Measurements from ENCODE around the gene RAB42. TPM values are rescaled to one million over a fixed set of nuclear protein-coding genes. Genes with fewer than 3 reads are reported as not detected.

Gene RAB42
- total RNA-seq, 1 donor, result 5.1 TPM

GRCh38 chr1:28578696-28579218, 13.3 kb upstream of the RAB42 start:
- Histone ChIP-seq H4K20me1 (ENCODE audit: insufficient read depth, low read length) (peaks cover 40% of the 10 kb centered on the region), H3K4me1 (ENCODE audit: insufficient read depth, low read length) (peaks cover 25% of the 10 kb centered on the region), H3K36me3 (ENCODE audit: insufficient read depth, low read length) (peaks cover 38% of the 10 kb centered on the region), H3K27me3 (ENCODE audit: insufficient read depth, low read length) (no peaks in the 10 kb centered on the region), H2AFZ (ENCODE audit: low read length) (no peak overlapping the region), H3K9me3 (ENCODE audit: low read depth, low read length) (no peaks in the 10 kb centered on the region), H3K4me3 (ENCODE audit: insufficient read depth, low read length) (no peak overlapping the region), H3K79me2 (ENCODE audit: insufficient read depth, low read length) (peaks cover 24% of the 10 kb centered on the region), H3K4me2 (ENCODE audit: insufficient read depth, low read length) (peak overlapping the region; percentile 49), H3K27ac (ENCODE audit: low read depth, low read length) (peak overlapping the region; percentile 42)
- no peak for TF ChIP-seq CTCF (IDR thresholded peaks at IDR 0.05; ENCODE audit: extremely low read depth, low read depth, low read length)
- DNase-seq (ENCODE audit: insufficient read length, low spot score, missing footprints), result peak; percentile 58

- H3K9me3 ChIP-seq (ENCODE audit: low read depth, low read length), result no peaks in the 10 kb centered on the region
- H3K4me1 ChIP-seq (ENCODE audit: insufficient read depth, low read length), result peaks cover 25% of the 10 kb centered on the region
- H3K27me3 ChIP-seq (ENCODE audit: insufficient read depth, low read length), result no peaks in the 10 kb centered on the region
- peak overlapping the region; percentile 84 for H3K4me2 ChIP-seq (ENCODE audit: insufficient read depth, low read length)
- H3K36me3 ChIP-seq (ENCODE audit: insufficient read depth, low read length), result peaks cover 37% of the 10 kb centered on the region
- TF ChIP-seq CTCF (IDR thresholded peaks at IDR 0.05; ENCODE audit: extremely low read depth, low read depth, low read length), result no peak
- H3K4me3 ChIP-seq (ENCODE audit: insufficient read depth, low read length), result peak overlapping the region; percentile 80
- H3K27ac ChIP-seq (ENCODE audit: low read depth, low read length), result peak overlapping the region; percentile 42
- H4K20me1 ChIP-seq (ENCODE audit: insufficient read depth, low read length), result peaks cover 40% of the 10 kb centered on the region
- no peak for DNase-seq (ENCODE audit: insufficient read length, low spot score, missing footprints)
- no peak overlapping the region for H2AFZ ChIP-seq (ENCODE audit: low read length)
- peaks cover 24% of the 10 kb centered on the region for H3K79me2 ChIP-seq (ENCODE audit: insufficient read depth, low read length)
Observed at GRCh38 chr1:28579401-28579800, 12.7 kb upstream of the RAB42 start.

- Histone ChIP-seq H3K4me1 (ENCODE audit: insufficient read depth, low read length) (peaks cover 25% of the 10 kb centered on the region), H3K9me3 (ENCODE audit: low read depth, low read length) (no peaks in the 10 kb centered on the region), H3K4me3 (ENCODE audit: insufficient read depth, low read length) (peak overlapping the region; percentile 80), H3K79me2 (ENCODE audit: insufficient read depth, low read length) (peaks cover 24% of the 10 kb centered on the region), H4K20me1 (ENCODE audit: insufficient read depth, low read length) (peaks cover 40% of the 10 kb centered on the region), H3K4me2 (ENCODE audit: insufficient read depth, low read length) (peak overlapping the region; percentile 84), H3K36me3 (ENCODE audit: insufficient read depth, low read length) (peaks cover 37% of the 10 kb centered on the region), H3K27me3 (ENCODE audit: insufficient read depth, low read length) (no peaks in the 10 kb centered on the region), H2AFZ (ENCODE audit: low read length) (no peak overlapping the region), H3K27ac (ENCODE audit: low read depth, low read length) (peak overlapping the region; percentile 43)
- TF ChIP-seq CTCF (IDR thresholded peaks at IDR 0.05; ENCODE audit: extremely low read depth, low read depth, low read length), result peak; percentile 19
- peak; percentile 87 for DNase-seq (ENCODE audit: insufficient read length, low spot score, missing footprints)
Observed at GRCh38 chr1:28580722-28581530, 11.1 kb upstream of the RAB42 start.

GRCh38 chr1:28581531-28582247, 10.4 kb upstream of the RAB42 start:
- H3K36me3 ChIP-seq (ENCODE audit: insufficient read depth, low read length), result peaks cover 37% of the 10 kb centered on the region
- DNase-seq (ENCODE audit: insufficient read length, low spot score, missing footprints), result peak; percentile 99
- no peak for TF ChIP-seq CTCF (IDR thresholded peaks at IDR 0.05; ENCODE audit: extremely low read depth, low read depth, low read length)

More at GRCh38 chr1:28581531-28582247, 10.4 kb upstream of the RAB42 start:
- peak overlapping the region; percentile 80 for H3K4me3 ChIP-seq (ENCODE audit: insufficient read depth, low read length)
- peaks cover 25% of the 10 kb centered on the region for H3K4me1 ChIP-seq (ENCODE audit: insufficient read depth, low read length)
- H3K9me3 ChIP-seq (ENCODE audit: low read depth, low read length), result no peaks in the 10 kb centered on the region
- peak overlapping the region; percentile 72 for H3K27ac ChIP-seq (ENCODE audit: low read depth, low read length)
- H3K79me2 ChIP-seq (ENCODE audit: insufficient read depth, low read length), result peaks cover 24% of the 10 kb centered on the region
- H3K4me2 ChIP-seq (ENCODE audit: insufficient read depth, low read length), result peak overlapping the region; percentile 84
- peak overlapping the region; percentile 98 for H2AFZ ChIP-seq (ENCODE audit: low read length)
- peaks cover 40% of the 10 kb centered on the region for H4K20me1 ChIP-seq (ENCODE audit: insufficient read depth, low read length)
- H3K27me3 ChIP-seq (ENCODE audit: insufficient read depth, low read length), result no peaks in the 10 kb centered on the region
